Type B pancreatic cell (in vitro differentiated cells): ENCODE results near the gene KCTD11. TPM values are rescaled to one million over a fixed set of nuclear protein-coding genes. Genes with fewer than 3 reads are reported as not detected.

Experiments used
- DNase-seq: peaks from one replicate; pipeline ENCODE4 v3.0.0; 2021; ENCODE audit warnings: mixed read lengths; ENCODE audit not compliant: unreplicated experiment; ENCODE audit errors: extremely low spot score
- H3K27ac Mint-ChIP-seq: 2 replicates; pipeline ENCODE4 v1.8.0; 2021; ENCODE audit warnings: mild to moderate bottlenecking, mixed read lengths
- H3K27me3 Mint-ChIP-seq: 2 replicates; pipeline ENCODE4 v1.8.0; 2021; ENCODE audit warnings: mixed read lengths
- H3K36me3 Mint-ChIP-seq: 2 replicates; pipeline ENCODE4 v1.8.0; 2021; ENCODE audit warnings: mixed read lengths
- H3K4me1 Mint-ChIP-seq: one replicate; pipeline ENCODE4 v1.8.0; 2021; ENCODE audit warnings: mixed read lengths; ENCODE audit not compliant: unreplicated experiment
- H3K4me3 Mint-ChIP-seq: 2 replicates; pipeline ENCODE4 v1.8.0; 2021; ENCODE audit warnings: mild to moderate bottlenecking, mixed read lengths
- H3K9me3 Mint-ChIP-seq: 2 replicates; pipeline ENCODE4 v1.8.0; 2021; ENCODE audit warnings: mixed read lengths
- total RNA-seq: library from RNA; stranded (reverse); gene quantifications from 2 replicates; pipeline ENCODE4 v1.2.1, GENCODE V29; 2021; ENCODE audit warnings: low replicate concordance
- TF ChIP-seq, protein P1 (sequence below): fragments of 200-600 bp; sonication (generic); conservative IDR thresholded peaks from 2 replicates; pipeline ENCODE4 v1.5.0; 2021; ENCODE audit warnings: antibody characterized with exemption, mild to moderate bottlenecking

Gene KCTD11
- total RNA-seq, 1 donor from 2014 or later: 9.5 TPM

DNA sequence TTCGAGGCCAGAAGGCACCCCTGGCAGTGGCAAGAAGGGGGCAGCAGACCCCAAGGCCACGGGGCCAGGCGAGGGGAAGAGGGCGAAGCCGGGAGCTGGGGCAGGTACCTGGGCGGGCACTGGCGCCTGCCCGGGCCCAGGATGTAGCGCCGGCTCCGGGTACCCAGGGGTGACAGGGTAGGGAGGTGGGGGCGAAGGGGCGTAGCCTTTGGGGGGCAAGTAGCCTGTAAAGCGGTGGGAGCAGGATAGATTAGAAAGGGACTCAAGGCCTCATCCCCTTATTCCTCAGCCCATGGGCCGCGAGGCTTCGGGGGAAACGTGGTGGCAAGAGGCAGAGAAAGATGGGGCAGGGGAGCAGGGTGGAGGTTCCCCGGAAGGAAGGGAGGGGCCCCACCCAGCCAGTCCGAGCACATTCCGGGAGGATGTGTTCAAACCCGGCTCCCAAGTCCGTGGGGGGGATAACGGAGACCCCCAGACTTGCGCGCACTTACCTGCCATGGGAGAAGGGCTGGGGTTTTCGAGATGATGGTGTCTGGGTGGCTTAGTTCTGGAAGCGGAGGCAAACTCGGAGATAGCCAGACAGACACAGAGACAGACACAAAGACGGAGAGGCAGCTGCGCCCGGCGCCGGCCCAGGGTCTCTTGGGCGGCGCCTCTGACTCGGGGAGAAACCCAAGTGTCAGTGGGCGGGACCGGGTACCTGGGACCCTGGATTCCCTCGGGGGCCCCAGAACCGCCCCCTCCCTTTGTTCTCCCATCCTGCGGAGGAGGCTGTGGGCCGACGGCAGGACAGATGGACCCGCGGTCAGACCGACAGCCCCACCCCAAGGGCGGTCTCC, 41.9 kb downstream of the KCTD11 start:
- peaks cover 5% of the 10 kb centered on the region for H3K4me1 Mint-ChIP-seq
- DNase-seq: no peak
- H3K9me3 Mint-ChIP-seq: no peaks in the 10 kb centered on the region
- no peaks in the 10 kb centered on the region for H3K27me3 Mint-ChIP-seq
- H3K27ac Mint-ChIP-seq: peak overlapping the region; percentile 77
- H3K36me3 Mint-ChIP-seq: peaks cover 11% of the 10 kb centered on the region
- peak overlapping the region; percentile 91 for H3K4me3 Mint-ChIP-seq
- TF ChIP-seq, protein P1, sequence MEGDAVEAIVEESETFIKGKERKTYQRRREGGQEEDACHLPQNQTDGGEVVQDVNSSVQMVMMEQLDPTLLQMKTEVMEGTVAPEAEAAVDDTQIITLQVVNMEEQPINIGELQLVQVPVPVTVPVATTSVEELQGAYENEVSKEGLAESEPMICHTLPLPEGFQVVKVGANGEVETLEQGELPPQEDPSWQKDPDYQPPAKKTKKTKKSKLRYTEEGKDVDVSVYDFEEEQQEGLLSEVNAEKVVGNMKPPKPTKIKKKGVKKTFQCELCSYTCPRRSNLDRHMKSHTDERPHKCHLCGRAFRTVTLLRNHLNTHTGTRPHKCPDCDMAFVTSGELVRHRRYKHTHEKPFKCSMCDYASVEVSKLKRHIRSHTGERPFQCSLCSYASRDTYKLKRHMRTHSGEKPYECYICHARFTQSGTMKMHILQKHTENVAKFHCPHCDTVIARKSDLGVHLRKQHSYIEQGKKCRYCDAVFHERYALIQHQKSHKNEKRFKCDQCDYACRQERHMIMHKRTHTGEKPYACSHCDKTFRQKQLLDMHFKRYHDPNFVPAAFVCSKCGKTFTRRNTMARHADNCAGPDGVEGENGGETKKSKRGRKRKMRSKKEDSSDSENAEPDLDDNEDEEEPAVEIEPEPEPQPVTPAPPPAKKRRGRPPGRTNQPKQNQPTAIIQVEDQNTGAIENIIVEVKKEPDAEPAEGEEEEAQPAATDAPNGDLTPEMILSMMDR: peak; percentile 35

DNA sequence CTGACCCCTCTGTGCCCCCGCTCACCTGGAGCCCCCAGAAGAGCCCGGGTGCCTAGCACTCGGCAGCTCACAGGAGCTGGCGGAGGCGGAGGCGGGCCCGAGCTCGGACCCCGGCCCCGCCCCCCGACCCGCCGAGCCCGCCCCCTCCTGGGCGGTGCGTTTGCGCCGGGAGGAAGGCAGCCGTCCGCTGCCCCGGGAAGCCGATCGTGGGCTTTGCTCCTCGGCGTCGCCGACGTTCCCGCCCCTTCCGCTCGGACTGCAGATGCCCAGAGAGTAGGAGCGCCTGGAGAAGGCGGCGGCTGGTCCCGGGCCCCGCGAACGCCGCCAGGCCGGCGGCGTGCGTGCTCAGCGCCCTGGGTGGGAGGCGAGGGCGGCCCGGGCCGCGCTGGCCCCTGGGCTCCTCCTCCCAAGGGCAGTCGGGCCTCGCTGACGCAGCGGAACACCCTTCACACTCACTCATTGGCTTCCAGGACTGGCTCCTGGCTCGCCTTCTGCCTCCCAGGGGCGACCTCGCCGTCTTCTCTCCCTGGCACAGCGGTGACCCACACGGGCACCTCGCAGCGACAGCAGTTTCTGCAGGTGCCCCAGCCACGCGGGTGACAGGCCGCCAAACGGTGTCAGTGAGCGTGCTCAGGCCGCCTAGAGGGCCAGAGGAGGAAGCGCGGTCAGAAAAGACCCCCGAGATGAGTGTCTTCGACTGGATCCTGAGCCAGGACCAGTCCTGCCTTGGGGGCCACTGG, 42.7 kb downstream of the KCTD11 start, which contains the start of gene PLSCR3:
Gene PLSCR3 (minus strand): TSS at position 74 of the 740 bp plus-strand sequence. CDS start 415 bp downstream, outside the sequence.
- no peaks in the 10 kb centered on the region for H3K27me3 Mint-ChIP-seq
- peak; percentile 90 for DNase-seq
- TF ChIP-seq, protein P1: peak; percentile 76
- peak within 1 kb of the TSS; percentile 96 for H3K4me3 Mint-ChIP-seq
- H3K27ac Mint-ChIP-seq: peak within 1 kb of the TSS; percentile 89
- no peaks in the 10 kb centered on the region for H3K9me3 Mint-ChIP-seq
- peaks cover 6% of the 10 kb centered on the region for H3K4me1 Mint-ChIP-seq
- H3K36me3 Mint-ChIP-seq: peaks cover 5% of the 10 kb centered on the region

DNA sequence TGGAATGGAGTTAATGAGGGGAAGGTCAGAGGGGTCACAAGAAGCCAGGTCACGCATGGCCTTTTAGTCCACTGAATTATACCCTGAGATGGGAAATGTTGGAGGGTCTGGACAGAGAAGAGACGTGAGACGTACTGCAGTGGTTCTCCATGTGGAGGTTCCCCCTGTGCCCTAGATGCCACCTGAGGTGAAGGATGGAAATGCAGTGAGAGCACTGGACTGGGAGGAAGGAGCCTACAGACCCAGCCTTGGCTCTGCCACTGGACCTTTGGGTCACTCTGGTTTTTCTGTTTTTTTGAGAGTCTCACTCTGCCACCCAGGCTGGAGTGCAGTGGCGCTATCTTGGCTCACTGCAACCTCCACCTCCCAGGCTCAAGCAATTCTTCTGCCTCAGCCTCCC, 44.2 kb downstream of the KCTD11 start:
- TF ChIP-seq, protein P1: no peak
- Mint-ChIP-seq H3K27ac (no peak overlapping the region), H3K36me3 (no peaks in the 10 kb centered on the region), H3K4me1 (peaks cover 9% of the 10 kb centered on the region), H3K4me3 (peak overlapping the region; percentile 66), H3K9me3 (no peaks in the 10 kb centered on the region), H3K27me3 (no peaks in the 10 kb centered on the region)
- DNase-seq: no peak

DNA sequence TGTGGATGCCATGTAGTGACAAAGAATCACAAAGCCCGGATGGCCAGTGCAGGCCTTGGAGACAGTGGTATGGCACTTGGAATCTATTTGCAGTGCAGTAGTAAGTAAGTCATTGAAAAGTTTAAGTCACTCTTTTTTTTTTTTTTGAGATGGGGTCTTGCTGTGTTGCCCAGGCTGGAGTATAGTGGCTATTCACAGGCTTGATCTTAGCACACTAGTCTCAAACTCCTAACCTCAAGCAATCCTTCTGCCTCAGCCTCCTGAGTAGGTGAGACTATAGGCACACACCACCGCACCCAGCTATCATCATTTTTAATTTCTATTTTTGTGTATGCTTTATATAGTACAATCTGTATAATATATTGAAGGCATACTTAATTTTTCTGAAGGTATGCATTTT, 46.6 kb downstream of the KCTD11 start:
- Mint-ChIP-seq H3K4me3 (no peak overlapping the region), H3K4me1 (peaks cover 14% of the 10 kb centered on the region), H3K27me3 (no peaks in the 10 kb centered on the region), H3K36me3 (no peaks in the 10 kb centered on the region), H3K27ac (no peak overlapping the region), H3K9me3 (no peaks in the 10 kb centered on the region)
- no peak for DNase-seq
- TF ChIP-seq, protein P1: no peak

DNA sequence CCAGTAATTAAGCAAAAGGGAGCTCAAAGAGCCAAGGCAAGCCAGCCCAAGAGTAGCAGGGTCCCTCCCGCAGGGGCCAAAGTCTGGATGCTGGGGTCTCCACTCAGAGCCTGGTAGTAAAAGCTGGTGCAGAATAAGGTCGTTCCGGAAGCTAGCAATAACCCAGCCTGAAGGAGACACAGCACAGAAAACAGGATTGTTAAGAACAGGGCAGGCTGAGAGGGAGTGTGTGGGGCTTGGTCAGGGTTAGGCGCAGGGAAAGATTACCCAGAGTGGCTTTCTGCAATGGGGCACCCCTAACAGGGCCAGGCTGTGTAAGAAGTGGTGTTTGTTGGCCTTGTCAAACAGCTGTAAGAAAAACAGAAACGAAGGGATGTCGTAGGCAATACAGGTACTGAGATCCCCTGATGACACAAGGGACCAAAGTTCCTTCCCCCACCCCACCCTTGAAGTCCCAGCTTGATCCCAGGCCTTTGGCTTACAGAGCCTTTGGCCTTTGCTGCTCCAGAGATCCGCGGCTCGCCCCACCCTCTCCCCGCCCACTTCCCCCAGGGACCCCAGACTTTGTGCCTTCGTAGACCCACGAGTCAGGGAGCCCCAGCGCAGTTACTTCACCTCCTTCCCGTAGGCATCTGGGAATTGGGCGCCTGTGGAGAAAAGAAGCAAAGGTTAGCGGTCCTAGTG, 51.2 kb downstream of the KCTD11 start:
- Mint-ChIP-seq H3K9me3 (no peaks in the 10 kb centered on the region), H3K27me3 (peaks cover 4% of the 10 kb centered on the region), H3K36me3 (no peaks in the 10 kb centered on the region), H3K4me1 (peaks cover 14% of the 10 kb centered on the region), H3K27ac (peak overlapping the region; percentile 96), H3K4me3 (peak overlapping the region; percentile 94)
- DNase-seq: no peak
- TF ChIP-seq, protein P1: no peak
